ENCODE measurements around the gene NVL.

The NVL gene

DNA sequence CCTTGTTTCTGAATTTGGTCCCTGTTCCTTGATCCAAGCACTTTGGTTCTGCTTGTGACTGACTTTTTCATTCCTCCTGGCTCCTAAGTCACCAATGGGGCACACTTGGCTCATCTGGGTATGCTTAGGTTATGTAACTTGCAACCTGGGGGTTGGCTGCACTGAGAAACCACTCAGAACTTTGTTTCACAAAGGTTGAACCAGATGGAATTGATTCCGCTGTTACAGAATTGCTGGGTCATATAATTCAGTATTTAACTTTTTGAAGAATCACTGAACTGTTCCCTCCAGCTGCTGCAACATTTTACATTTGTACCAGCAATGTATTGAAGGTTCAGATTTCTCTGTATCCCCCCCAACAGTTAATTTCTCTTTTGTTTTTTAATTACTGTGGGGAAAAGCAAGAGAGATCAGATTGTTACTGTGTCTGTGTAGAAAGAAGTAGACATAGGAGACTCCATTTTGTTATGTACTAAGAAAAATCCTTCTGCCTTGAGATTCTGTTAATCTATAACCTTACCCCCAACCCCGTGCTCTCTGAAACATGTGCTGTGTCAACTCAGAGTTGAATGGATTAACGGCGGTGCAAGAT, 9.6 kb upstream of the NVL start:
- Histone ChIP-seq H3K4me3 (ENCODE audit: low read depth, low read length, poor library complexity, severe bottlenecking) (no peak overlapping the region), H3K4me1 (ENCODE audit: insufficient read depth, low read length, severe bottlenecking) (no peaks in the 10 kb centered on the region), H3K36me3 (ENCODE audit: insufficient read depth, low read length) (no peaks in the 10 kb centered on the region; the same call in 1 of the 2 replicates), H4K20me1 (ENCODE audit: insufficient read depth, low read length) (no peaks in the 10 kb centered on the region), H3K27ac (ENCODE audit: low read depth, low read length, poor library complexity, severe bottlenecking) (no peak overlapping the region), H2AFZ (ENCODE audit: low read length) (no peak overlapping the region), H3K9me3 (ENCODE audit: low read length) (0 out of 2 replicates have a peak, but pooled peaks cover 13% of the 10 kb centered on the region), H3K4me2 (ENCODE audit: low read length) (no peak overlapping the region), H3K79me2 (ENCODE audit: insufficient read depth, low read length) (no peaks in the 10 kb centered on the region), H3F3A (ENCODE audit: insufficient read depth, low read length) (no peaks in the 10 kb centered on the region), H3K9ac (ENCODE audit: low read length) (no peak overlapping the region), H3K9me2 (ENCODE audit: low read depth, low read length) (no peaks in the 10 kb centered on the region), H3K27me3 (ENCODE audit: insufficient read depth, low read length) (peaks cover 6% of the 10 kb centered on the region; the same call in 1 of the 2 replicates)
- no peak for TF ChIP-seq EZH2 (IDR thresholded peaks at IDR 0.05; ENCODE audit: borderline replicate concordance, low read length)
- TF ChIP-seq, protein P1, sequence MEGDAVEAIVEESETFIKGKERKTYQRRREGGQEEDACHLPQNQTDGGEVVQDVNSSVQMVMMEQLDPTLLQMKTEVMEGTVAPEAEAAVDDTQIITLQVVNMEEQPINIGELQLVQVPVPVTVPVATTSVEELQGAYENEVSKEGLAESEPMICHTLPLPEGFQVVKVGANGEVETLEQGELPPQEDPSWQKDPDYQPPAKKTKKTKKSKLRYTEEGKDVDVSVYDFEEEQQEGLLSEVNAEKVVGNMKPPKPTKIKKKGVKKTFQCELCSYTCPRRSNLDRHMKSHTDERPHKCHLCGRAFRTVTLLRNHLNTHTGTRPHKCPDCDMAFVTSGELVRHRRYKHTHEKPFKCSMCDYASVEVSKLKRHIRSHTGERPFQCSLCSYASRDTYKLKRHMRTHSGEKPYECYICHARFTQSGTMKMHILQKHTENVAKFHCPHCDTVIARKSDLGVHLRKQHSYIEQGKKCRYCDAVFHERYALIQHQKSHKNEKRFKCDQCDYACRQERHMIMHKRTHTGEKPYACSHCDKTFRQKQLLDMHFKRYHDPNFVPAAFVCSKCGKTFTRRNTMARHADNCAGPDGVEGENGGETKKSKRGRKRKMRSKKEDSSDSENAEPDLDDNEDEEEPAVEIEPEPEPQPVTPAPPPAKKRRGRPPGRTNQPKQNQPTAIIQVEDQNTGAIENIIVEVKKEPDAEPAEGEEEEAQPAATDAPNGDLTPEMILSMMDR (IDR thresholded peaks at IDR 0.05; ENCODE audit: low read length): no peak

DNA sequence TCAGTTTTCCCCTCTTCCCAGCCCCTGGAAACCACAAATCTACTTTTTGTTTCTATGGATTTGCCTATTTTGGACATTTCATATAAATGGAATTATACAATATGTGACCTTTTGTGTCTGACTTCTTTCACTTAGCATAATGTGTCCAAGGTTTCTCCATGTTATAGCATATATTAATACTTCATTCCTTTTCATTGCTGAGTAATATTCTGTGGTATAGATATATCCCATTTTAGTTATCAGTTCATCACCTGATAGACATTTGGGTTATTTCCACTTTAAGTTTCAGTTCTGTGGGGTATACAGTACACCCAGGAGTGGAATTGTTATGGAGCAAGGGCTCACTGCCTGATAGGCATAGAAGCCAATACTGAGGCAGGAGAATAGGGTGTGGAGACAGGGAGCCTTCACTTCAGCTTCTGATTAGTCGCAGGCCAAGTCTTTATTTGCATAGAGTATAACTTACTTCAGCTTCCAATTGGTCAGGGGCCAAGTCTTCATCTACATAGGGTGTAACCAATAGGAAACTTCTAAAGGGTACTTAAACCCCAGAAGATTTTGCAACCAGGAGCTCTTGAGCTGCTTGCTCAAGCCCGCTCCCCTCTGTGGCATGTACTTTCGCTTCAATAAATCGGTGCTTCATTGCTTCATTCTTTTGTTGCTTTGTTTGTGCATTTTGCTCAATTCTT, 8.3 kb upstream of the NVL start:
- Histone ChIP-seq H2AFZ (ENCODE audit: low read length) (no peak overlapping the region), H3K79me2 (ENCODE audit: insufficient read depth, low read length) (no peaks in the 10 kb centered on the region), H3F3A (ENCODE audit: insufficient read depth, low read length) (no peaks in the 10 kb centered on the region), H3K27ac (ENCODE audit: low read depth, low read length, poor library complexity, severe bottlenecking) (no peak overlapping the region), H3K36me3 (ENCODE audit: insufficient read depth, low read length) (no peaks in the 10 kb centered on the region; the same call in 1 of the 2 replicates), H3K9ac (ENCODE audit: low read length) (no peak overlapping the region), H3K27me3 (ENCODE audit: insufficient read depth, low read length) (peaks cover 6% of the 10 kb centered on the region; the same call in 1 of the 2 replicates), H4K20me1 (ENCODE audit: insufficient read depth, low read length) (no peaks in the 10 kb centered on the region), H3K9me3 (ENCODE audit: low read length) (0 out of 2 replicates have a peak, but pooled peaks cover 6% of the 10 kb centered on the region), H3K9me2 (ENCODE audit: low read depth, low read length) (no peaks in the 10 kb centered on the region), H3K4me2 (ENCODE audit: low read length) (no peak overlapping the region), H3K4me3 (ENCODE audit: low read depth, low read length, poor library complexity, severe bottlenecking) (no peak overlapping the region), H3K4me1 (ENCODE audit: insufficient read depth, low read length, severe bottlenecking) (no peaks in the 10 kb centered on the region)
- TF ChIP-seq, protein P1 (IDR thresholded peaks at IDR 0.05; ENCODE audit: low read length): no peak
- no peak for TF ChIP-seq EZH2 (IDR thresholded peaks at IDR 0.05; ENCODE audit: borderline replicate concordance, low read length)

DNA sequence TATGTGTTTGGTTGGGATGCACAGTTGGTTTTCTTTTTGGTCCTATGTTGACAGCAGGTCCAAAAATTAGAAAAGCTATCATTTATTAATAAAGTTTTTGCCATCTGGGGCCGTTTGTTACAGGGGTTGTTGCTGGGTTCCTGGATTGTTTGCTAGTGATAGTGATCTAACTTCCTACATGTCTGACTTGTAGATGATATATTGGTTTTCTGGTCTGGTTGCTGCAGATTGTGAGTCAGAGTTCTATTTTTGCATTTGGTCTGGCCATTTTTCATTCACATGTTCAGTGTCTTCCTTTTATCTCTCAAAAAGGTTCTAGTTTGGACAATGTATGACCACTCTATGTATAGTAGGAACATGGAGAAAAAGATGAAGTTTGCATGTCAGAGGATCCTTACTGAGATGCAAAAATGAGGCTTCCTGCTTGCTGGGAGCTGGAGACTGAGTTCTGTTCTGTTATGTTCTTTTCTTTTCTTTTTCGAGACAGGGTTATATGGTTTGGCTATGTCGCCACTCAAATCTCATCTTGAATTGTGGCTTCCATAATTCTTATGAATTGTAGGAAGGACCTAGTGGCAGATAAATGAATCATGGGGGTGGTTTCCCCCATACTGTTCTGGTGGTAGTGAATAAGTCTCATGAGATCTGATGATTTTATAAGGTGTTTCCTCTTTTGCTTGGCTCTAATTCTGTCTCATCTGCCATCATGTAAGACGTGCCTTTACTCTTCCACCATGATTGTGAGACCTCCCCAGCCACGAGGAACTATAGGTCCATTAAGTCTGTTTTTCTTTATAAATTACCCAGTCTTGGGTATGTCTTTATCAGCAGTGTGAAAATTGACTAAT, 4.2 kb upstream of the NVL start:
- Histone ChIP-seq H3K27ac (ENCODE audit: low read depth, low read length, poor library complexity, severe bottlenecking) (no peak overlapping the region), H3K4me2 (ENCODE audit: low read length) (no peak overlapping the region)

More for the DNA sequence above, 4.2 kb upstream of the NVL start:
- no peaks in the 10 kb centered on the region for H4K20me1 ChIP-seq (ENCODE audit: insufficient read depth, low read length)
- H3K27me3 ChIP-seq (ENCODE audit: insufficient read depth, low read length): peaks cover 6% of the 10 kb centered on the region; the same call in 1 of the 2 replicates
- H3K9me2 ChIP-seq (ENCODE audit: low read depth, low read length): no peaks in the 10 kb centered on the region
- H3K79me2 ChIP-seq (ENCODE audit: insufficient read depth, low read length): peaks cover 6% of the 10 kb centered on the region
- H3K4me3 ChIP-seq (ENCODE audit: low read depth, low read length, poor library complexity, severe bottlenecking): no peak overlapping the region
- no peak for TF ChIP-seq EZH2 (IDR thresholded peaks at IDR 0.05; ENCODE audit: borderline replicate concordance, low read length)
- H3K4me1 ChIP-seq (ENCODE audit: insufficient read depth, low read length, severe bottlenecking): peaks cover 11% of the 10 kb centered on the region
- H2AFZ ChIP-seq (ENCODE audit: low read length): no peak overlapping the region
- no peaks in the 10 kb centered on the region; the same call in 1 of the 2 replicates for H3K36me3 ChIP-seq (ENCODE audit: insufficient read depth, low read length)
- no peaks in the 10 kb centered on the region for H3F3A ChIP-seq (ENCODE audit: insufficient read depth, low read length)
- no peak overlapping the region for H3K9ac ChIP-seq (ENCODE audit: low read length)
- H3K9me3 ChIP-seq (ENCODE audit: low read length): 0 out of 2 replicates have a peak, but pooled peaks cover 3% of the 10 kb centered on the region

Measured in OCI-LY1 (cell line).